K562 treated with DMSO at 1 percent for 12 hours (cell line): Measurements from ENCODE around the gene GBGT1. TPM values are rescaled to one million over a fixed set of nuclear protein-coding genes. Genes with fewer than 3 reads are reported as not detected.

ENCODE experiments used
- total RNA-seq: library from RNA; unstranded; fragments of 300-600 nt; gene quantifications from 2 replicates; pipeline ENCODE4 v1.2.3, GENCODE V29; 2022; ENCODE audit not compliant: insufficient read depth

GBGT1 gene
- total RNA-seq = 11.1 and 16.4 TPM in 2 replicates

GRCh38 chr9:133163504-133164172 is at the start of gene GBGT1:
GBGT1 (minus strand) TSS chr9:133163914; CDS start chr9:133162412, 1,502 bp downstream.

GRCh38 chr9:133208880-133209300 is 45.2 kb upstream of the GBGT1 start, which contains the start of gene OBP2B:
OBP2B (minus strand) TSS chr9:133209250; CDS start chr9:133209199, 51 bp downstream.

GRCh38 chr9:133121198-133121914 is 42.4 kb downstream of the GBGT1 start, which contains the start of gene RALGDS:
RALGDS (minus strand) TSS chr9:133121240; CDS start chr9:133121154, 86 bp downstream.

Other genes with a start within 250 kb of the GBGT1 start
- gene TSC1, start 219.3 kb downstream of the GBGT1 start, total RNA-seq = 6.6 and 23.9 TPM in 2 replicates
- 52.8 and 56.5 TPM in 2 replicates for gene GFI1B, start 185.2 kb downstream of the GBGT1 start, total RNA-seq
- 83.7 and 101 TPM in 2 replicates for gene GTF3C5, start 132.9 kb downstream of the GBGT1 start, total RNA-seq
- gene CEL, start 101.9 kb downstream of the GBGT1 start, total RNA-seq = 0.91 and 1.7 TPM in 2 replicates
- gene RALGDS, start 42.7 kb downstream of the GBGT1 start, total RNA-seq = 30.9 and 43.2 TPM in 2 replicates
- not detected in 2 replicates for gene OBP2B, start 45.3 kb upstream of the GBGT1 start, total RNA-seq
- 2.8 and 9.1 TPM in 2 replicates for gene ABO, start 111.3 kb upstream of the GBGT1 start, total RNA-seq
- 13.2 and 16.9 TPM in 2 replicates for gene SURF6, start 172.3 kb upstream of the GBGT1 start, total RNA-seq
- gene MED22, start 184.2 kb upstream of the GBGT1 start, total RNA-seq = 23.0 and 30.7 TPM in 2 replicates
- 5,716 and 6,453 TPM in 2 replicates for gene RPL7A, start 184.3 kb upstream of the GBGT1 start, total RNA-seq
- 43.4 and 51.5 TPM in 2 replicates for gene SURF1, start 192.6 kb upstream of the GBGT1 start, total RNA-seq
- 43.8 and 66.8 TPM in 2 replicates for gene SURF2, start 192.6 kb upstream of the GBGT1 start, total RNA-seq
- gene SURF4, start 212.1 kb upstream of the GBGT1 start, total RNA-seq = 123 and 195 TPM in 2 replicates
- gene STKLD1, start 212.5 kb upstream of the GBGT1 start, total RNA-seq = 1.1 TPM in 1 of 2 replicates, not detected in the other